Type B pancreatic cell (in vitro differentiated cells): Measurements from ENCODE around the gene WNT3A. TPM values are rescaled to one million over a fixed set of nuclear protein-coding genes. Genes with fewer than 3 reads are reported as not detected.

Experiments used
- DNase-seq: peaks from one replicate; pipeline ENCODE4 v3.0.0; 2021; ENCODE audit warnings: mixed read lengths; ENCODE audit not compliant: unreplicated experiment; ENCODE audit errors: extremely low spot score
- H3K27ac Mint-ChIP-seq: 2 replicates; pipeline ENCODE4 v1.8.0; 2021; ENCODE audit warnings: mild to moderate bottlenecking, mixed read lengths
- H3K27me3 Mint-ChIP-seq: 2 replicates; pipeline ENCODE4 v1.8.0; 2021; ENCODE audit warnings: mixed read lengths
- H3K36me3 Mint-ChIP-seq: 2 replicates; pipeline ENCODE4 v1.8.0; 2021; ENCODE audit warnings: mixed read lengths
- H3K4me1 Mint-ChIP-seq: one replicate; pipeline ENCODE4 v1.8.0; 2021; ENCODE audit warnings: mixed read lengths; ENCODE audit not compliant: unreplicated experiment
- H3K4me3 Mint-ChIP-seq: 2 replicates; pipeline ENCODE4 v1.8.0; 2021; ENCODE audit warnings: mild to moderate bottlenecking, mixed read lengths
- H3K9me3 Mint-ChIP-seq: 2 replicates; pipeline ENCODE4 v1.8.0; 2021; ENCODE audit warnings: mixed read lengths
- CTCF ChIP-seq: fragments of 200-600 bp; sonication (generic); conservative IDR thresholded peaks from 2 replicates; pipeline ENCODE4 v1.5.0; 2021; ENCODE audit warnings: antibody characterized with exemption, mild to moderate bottlenecking
- total RNA-seq: library from RNA; stranded (reverse); gene quantifications from 2 replicates; pipeline ENCODE4 v1.2.1, GENCODE V29; 2021; ENCODE audit warnings: low replicate concordance

WNT3A gene
- total RNA-seq, 1 donor from 2014 or later = 6.4 TPM

- Mint-ChIP-seq H3K4me1 (peaks cover 5% of the 10 kb centered on the region), H3K9me3 (no peaks in the 10 kb centered on the region), H3K4me3 (no peak overlapping the region), H3K27me3 (peaks cover 27% of the 10 kb centered on the region), H3K27ac (no peak overlapping the region), H3K36me3 (no peaks in the 10 kb centered on the region)
- no peak for TF ChIP-seq CTCF
- no peak for DNase-seq
These were observed 66.5 kb downstream of the WNT3A start for GRCh38 chr1:228073061-228073856.

GRCh38 chr1:228073857-228074545 is 67.2 kb downstream of the WNT3A start:
- H3K27ac Mint-ChIP-seq = peak overlapping the region; percentile 35
- H3K4me1 Mint-ChIP-seq = peaks cover 5% of the 10 kb centered on the region
- no peak for TF ChIP-seq CTCF
- H3K4me3 Mint-ChIP-seq = no peak overlapping the region
- peaks cover 24% of the 10 kb centered on the region for H3K27me3 Mint-ChIP-seq
- no peaks in the 10 kb centered on the region for H3K9me3 Mint-ChIP-seq
- no peak for DNase-seq
- no peaks in the 10 kb centered on the region for H3K36me3 Mint-ChIP-seq

GRCh38 chr1:228074954-228075730 is 68.3 kb downstream of the WNT3A start:
- peaks cover 5% of the 10 kb centered on the region for H3K4me1 Mint-ChIP-seq
- no peak overlapping the region for H3K4me3 Mint-ChIP-seq
- H3K36me3 Mint-ChIP-seq = no peaks in the 10 kb centered on the region
- no peaks in the 10 kb centered on the region for H3K9me3 Mint-ChIP-seq
- no peak overlapping the region for H3K27ac Mint-ChIP-seq
- no peak for DNase-seq
- peaks cover 24% of the 10 kb centered on the region for H3K27me3 Mint-ChIP-seq
- no peak for TF ChIP-seq CTCF

GRCh38 chr1:228075801-228076271 is 69.0 kb downstream of the WNT3A start:
- Mint-ChIP-seq H3K27me3 (peaks cover 22% of the 10 kb centered on the region), H3K27ac (no peak overlapping the region), H3K4me3 (no peak overlapping the region), H3K36me3 (no peaks in the 10 kb centered on the region), H3K4me1 (peaks cover 5% of the 10 kb centered on the region), H3K9me3 (no peaks in the 10 kb centered on the region)
- TF ChIP-seq CTCF = no peak
- no peak for DNase-seq

- H3K36me3 Mint-ChIP-seq = no peaks in the 10 kb centered on the region
- H3K27ac Mint-ChIP-seq = no peak overlapping the region
- H3K27me3 Mint-ChIP-seq = peaks cover 15% of the 10 kb centered on the region
- no peak overlapping the region for H3K4me3 Mint-ChIP-seq
- H3K4me1 Mint-ChIP-seq = peaks cover 5% of the 10 kb centered on the region
- no peak for DNase-seq
- no peaks in the 10 kb centered on the region for H3K9me3 Mint-ChIP-seq
- no peak for TF ChIP-seq CTCF
These were observed 70.1 kb downstream of the WNT3A start for GRCh38 chr1:228076796-228077430.
